Measurements from ENCODE around the gene DYTN.

The DYTN gene

GRCh38 chr2:206611191-206611590 is 107.0 kb downstream of the DYTN start:
- ChIA-PET CTCF (no interaction called here), POLR2A (no interaction called here)
- TF ChIP-seq NFRKB (IDR thresholded peaks at IDR 0.05), result no peak
- no peak for TF ChIP-seq FOXA1 (IDR thresholded peaks at IDR 0.05)
- no peak for TF ChIP-seq SUZ12 (IDR thresholded peaks at IDR 0.05)
- TF ChIP-seq LEF1 (IDR thresholded peaks at IDR 0.05; ENCODE audit: borderline replicate concordance), result no peak
- TF ChIP-seq SP1 (IDR thresholded peaks at IDR 0.05), result no peak
- no peak for TF ChIP-seq L3MBTL2 (conservative IDR thresholded peaks at IDR 0.05)
- TF ChIP-seq, protein P1, sequence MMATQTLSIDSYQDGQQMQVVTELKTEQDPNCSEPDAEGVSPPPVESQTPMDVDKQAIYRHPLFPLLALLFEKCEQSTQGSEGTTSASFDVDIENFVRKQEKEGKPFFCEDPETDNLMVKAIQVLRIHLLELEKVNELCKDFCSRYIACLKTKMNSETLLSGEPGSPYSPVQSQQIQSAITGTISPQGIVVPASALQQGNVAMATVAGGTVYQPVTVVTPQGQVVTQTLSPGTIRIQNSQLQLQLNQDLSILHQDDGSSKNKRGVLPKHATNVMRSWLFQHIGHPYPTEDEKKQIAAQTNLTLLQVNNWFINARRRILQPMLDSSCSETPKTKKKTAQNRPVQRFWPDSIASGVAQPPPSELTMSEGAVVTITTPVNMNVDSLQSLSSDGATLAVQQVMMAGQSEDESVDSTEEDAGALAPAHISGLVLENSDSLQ (IDR thresholded peaks at IDR 0.05), result no peak
- TF ChIP-seq ZNF384 (IDR thresholded peaks at IDR 0.05), result no peak
- no peak for TF ChIP-seq FOXK2 (IDR thresholded peaks at IDR 0.05)
- TF ChIP-seq FOXM1 (IDR thresholded peaks at IDR 0.05; ENCODE audit: borderline replicate concordance), result no peak
- TF ChIP-seq HDGF (IDR thresholded peaks at IDR 0.05; ENCODE audit: borderline replicate concordance), result no peak
- no peak for TF ChIP-seq CTBP1 (IDR thresholded peaks at IDR 0.05; ENCODE audit: borderline replicate concordance)
- no peak for TF ChIP-seq TARDBP (IDR thresholded peaks at IDR 0.05)
- TF ChIP-seq ARNT (IDR thresholded peaks at IDR 0.05), result no peak
- TF ChIP-seq BHLHE40 (IDR thresholded peaks at IDR 0.05; ENCODE audit: borderline replicate concordance), result no peak
- DNase-seq (ENCODE audit: extremely low spot score), result no peak

DNA sequence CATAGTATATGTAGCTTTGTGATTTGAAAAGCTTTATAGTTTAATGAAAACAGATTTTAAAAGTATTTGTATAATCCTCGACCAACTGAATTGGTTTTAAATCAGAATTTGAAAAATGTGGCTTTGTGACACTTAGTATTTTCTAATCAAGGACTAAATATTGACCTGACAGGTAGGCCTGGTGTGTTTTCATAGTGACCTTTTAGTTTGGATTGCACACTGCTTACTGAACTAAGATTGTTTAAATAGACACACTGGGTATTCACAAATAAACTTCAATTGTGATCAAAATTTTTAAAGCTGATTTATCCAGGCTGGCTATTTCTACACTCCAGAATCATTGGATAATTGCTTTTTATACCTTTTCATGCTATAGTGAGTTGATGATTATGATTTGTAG is 107.7 kb downstream of the DYTN start:
- TF ChIP-seq ZNF384 (IDR thresholded peaks at IDR 0.05), result no peak
- TF ChIP-seq SP1 (IDR thresholded peaks at IDR 0.05), result no peak
- TF ChIP-seq FOXK2 (IDR thresholded peaks at IDR 0.05), result no peak
- no peak for TF ChIP-seq LEF1 (IDR thresholded peaks at IDR 0.05; ENCODE audit: borderline replicate concordance)
- no peak for TF ChIP-seq FOXA1 (IDR thresholded peaks at IDR 0.05)
- TF ChIP-seq CTBP1 (IDR thresholded peaks at IDR 0.05; ENCODE audit: borderline replicate concordance), result no peak
- CTCF ChIA-PET, result no interaction called here
- POLR2A ChIA-PET, result no interaction called here
- DNase-seq (ENCODE audit: extremely low spot score), result no peak

DNA sequence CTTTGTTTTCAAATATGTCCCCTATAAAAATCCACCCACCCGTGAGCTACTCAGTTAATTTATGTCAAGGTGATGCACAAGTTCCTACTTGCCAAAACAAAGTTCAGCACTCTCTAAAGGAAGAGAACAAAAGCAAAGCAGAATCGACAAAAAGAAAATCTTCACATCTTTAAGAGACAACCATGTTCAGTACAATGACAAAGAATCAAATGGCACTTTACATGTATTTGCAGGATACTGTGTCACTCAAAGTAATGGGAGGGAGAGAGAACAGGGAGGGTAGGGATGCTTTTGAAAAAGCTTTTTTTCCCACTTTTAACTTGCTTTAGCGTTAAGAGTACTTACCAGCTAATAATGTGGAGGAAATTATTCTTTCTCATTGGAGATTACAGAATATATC is 115.0 kb downstream of the DYTN start:
- POLR2A ChIA-PET, result no interaction called here
- TF ChIP-seq, protein P1 (IDR thresholded peaks at IDR 0.05), result peak; percentile 81
- TF ChIP-seq HDGF (IDR thresholded peaks at IDR 0.05; ENCODE audit: borderline replicate concordance) (no peak), FOXA1 (IDR thresholded peaks at IDR 0.05) (no peak)
- CTCF ChIA-PET, result no interaction called here
- no peak for DNase-seq (ENCODE audit: extremely low spot score)
